HPDE6-E6E7 (cell line): ENCODE measurements around the gene ASB18.

ENCODE experiments used
- DNase-seq: peaks from one replicate; pipeline ENCODE4 v3.0.0; 2011; ENCODE audit warnings: missing footprints; ENCODE audit errors: extremely low spot score

The ASB18 gene

GRCh38 chr2:236208019-236208926 lies 55.9 kb downstream of the ASB18 start:
- DNase-seq: no peak

- no peak for DNase-seq
Measured at GRCh38 chr2:236207472-236207871, 56.7 kb downstream of the ASB18 start.

GRCh38 chr2:236205867-236206645 lies 58.1 kb downstream of the ASB18 start:
- DNase-seq: no peak

- DNase-seq: no peak
Measured at GRCh38 chr2:236204953-236205352, 59.3 kb downstream of the ASB18 start.

GRCh38 chr2:236200378-236200777 lies 63.8 kb downstream of the ASB18 start:
- DNase-seq: no peak

- DNase-seq: no peak
Measured at GRCh38 chr2:236196366-236196765, 67.8 kb downstream of the ASB18 start.

GRCh38 chr2:236195726-236196125 lies 68.5 kb downstream of the ASB18 start:
- no peak for DNase-seq

- no peak for DNase-seq
Measured at GRCh38 chr2:236194786-236195185, 69.4 kb downstream of the ASB18 start.

- no peak for DNase-seq
Measured at GRCh38 chr2:236193026-236193425, 71.2 kb downstream of the ASB18 start.

GRCh38 chr2:236190674-236191073 lies 73.5 kb downstream of the ASB18 start:
- no peak for DNase-seq

GRCh38 chr2:236184701-236185100 lies 79.5 kb downstream of the ASB18 start:
- DNase-seq: no peak

GRCh38 chr2:236180831-236181453 lies 83.3 kb downstream of the ASB18 start:
- DNase-seq: no peak

GRCh38 chr2:236180076-236180816 lies 84.0 kb downstream of the ASB18 start:
- no peak for DNase-seq

- DNase-seq: no peak
Measured at GRCh38 chr2:236179236-236180075, 84.8 kb downstream of the ASB18 start.

- DNase-seq: no peak
Measured at GRCh38 chr2:236178890-236179235, 85.3 kb downstream of the ASB18 start.

GRCh38 chr2:236177967-236178889 lies 86.0 kb downstream of the ASB18 start:
- DNase-seq: no peak

GRCh38 chr2:236177604-236177966 lies 86.6 kb downstream of the ASB18 start:
- no peak for DNase-seq

- DNase-seq: no peak
Measured at GRCh38 chr2:236176951-236177350, 87.3 kb downstream of the ASB18 start.

GRCh38 chr2:236176417-236176816 lies 87.8 kb downstream of the ASB18 start:
- DNase-seq: no peak
